Muscle of leg (tissue), 11 donors: ENCODE data around the gene SCGB1A1. TPM values are rescaled to one million over a fixed set of nuclear protein-coding genes. Genes with fewer than 3 reads are reported as not detected.

Source experiments
- DNase-seq: peaks from one replicate; pipeline ENCODE4 v3.0.0; 2013
- H3K27ac ChIP-seq: one replicate; pipeline ENCODE4 v1.5.1; 2013; ENCODE audit warnings: mild to moderate bottlenecking, low read length, control low read depth
- H3K27me3 ChIP-seq: one replicate; pipeline ENCODE4 v1.6.1; 2013; ENCODE audit warnings: low read length; ENCODE audit not compliant: control insufficient read depth, insufficient read depth
- H3K36me3 ChIP-seq: one replicate; pipeline ENCODE4 v1.6.1; 2013; ENCODE audit warnings: low read length; ENCODE audit not compliant: control insufficient read depth, insufficient read depth
- H3K4me1 ChIP-seq: one replicate; pipeline ENCODE4 v1.6.1; 2013; ENCODE audit warnings: low read length; ENCODE audit not compliant: control insufficient read depth, insufficient read depth
- H3K4me3 ChIP-seq: one replicate; pipeline ENCODE4 v1.5.1; 2013; ENCODE audit warnings: low read length, control low read depth
- H3K9me3 ChIP-seq: replicated peaks from 2 replicates; pipeline ENCODE4 v1.6.1; 2013; ENCODE audit warnings: low read depth, low read length; ENCODE audit not compliant: control insufficient read depth
- WGBS: methylation state at CpG from one replicate; pipeline ENCODE4 v1.1.5; 2013; ENCODE audit warnings: missing lambda C conversion rate; ENCODE audit not compliant: insufficient coverage; 5-methylcytosine and 5-hydroxymethylcytosine counted together
- polyA plus RNA-seq, 8 donors: library from polyadenylated mRNA; unstranded; fragments of 120-200 nt; gene quantifications; one replicate each; pipeline versions ENCODE4 v1.2.1 to v1.2.3, GENCODE V29; 2013; ENCODE audit warnings: inconsistent platforms in 1 of 8, low replicate concordance in 1 of 8; ENCODE audit not compliant: insufficient read length in 8 of 8, insufficient read depth in 1 of 8
- total RNA-seq: library from RNA; stranded (reverse); fragments of 120-200 nt; gene quantifications from one replicate; pipeline ENCODE4 v1.2.4, GENCODE V29; 2013

The SCGB1A1 gene
- total and polyA plus RNA-seq, 9 donors, result 1.7 TPM; not detected in 8

DNA sequence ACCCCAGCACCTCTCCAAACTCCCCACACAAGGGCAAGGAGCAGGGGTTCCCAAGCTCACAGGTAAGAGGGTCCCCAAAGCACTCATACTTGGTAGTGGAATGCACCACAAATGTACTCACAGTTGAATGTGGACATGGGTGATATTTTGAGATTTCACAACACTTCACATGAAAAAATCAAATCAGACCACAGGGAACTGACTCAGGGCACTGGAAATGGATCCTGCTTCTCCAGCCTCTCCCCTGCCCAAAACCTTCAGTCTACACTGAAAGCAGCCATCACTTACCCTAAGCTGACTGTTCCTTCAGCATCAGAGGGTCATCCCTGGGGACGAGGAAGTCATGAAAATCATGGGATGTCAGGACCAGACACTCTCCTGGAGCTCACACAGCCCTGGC lies 40.2 kb downstream of the SCGB1A1 start:
- no peaks in the 10 kb centered on the region for H3K36me3 ChIP-seq
- no peak for DNase-seq
- H3K27ac ChIP-seq, result no peak overlapping the region
- H3K4me1 ChIP-seq, result no peaks in the 10 kb centered on the region
- no peaks in the 10 kb centered on the region for H3K27me3 ChIP-seq
- peaks cover 2% of the 10 kb centered on the region for H3K9me3 ChIP-seq
- no CpG with 5 or more reads among the region's 1 CpG for WGBS
- H3K4me3 ChIP-seq, result no peak overlapping the region

DNA sequence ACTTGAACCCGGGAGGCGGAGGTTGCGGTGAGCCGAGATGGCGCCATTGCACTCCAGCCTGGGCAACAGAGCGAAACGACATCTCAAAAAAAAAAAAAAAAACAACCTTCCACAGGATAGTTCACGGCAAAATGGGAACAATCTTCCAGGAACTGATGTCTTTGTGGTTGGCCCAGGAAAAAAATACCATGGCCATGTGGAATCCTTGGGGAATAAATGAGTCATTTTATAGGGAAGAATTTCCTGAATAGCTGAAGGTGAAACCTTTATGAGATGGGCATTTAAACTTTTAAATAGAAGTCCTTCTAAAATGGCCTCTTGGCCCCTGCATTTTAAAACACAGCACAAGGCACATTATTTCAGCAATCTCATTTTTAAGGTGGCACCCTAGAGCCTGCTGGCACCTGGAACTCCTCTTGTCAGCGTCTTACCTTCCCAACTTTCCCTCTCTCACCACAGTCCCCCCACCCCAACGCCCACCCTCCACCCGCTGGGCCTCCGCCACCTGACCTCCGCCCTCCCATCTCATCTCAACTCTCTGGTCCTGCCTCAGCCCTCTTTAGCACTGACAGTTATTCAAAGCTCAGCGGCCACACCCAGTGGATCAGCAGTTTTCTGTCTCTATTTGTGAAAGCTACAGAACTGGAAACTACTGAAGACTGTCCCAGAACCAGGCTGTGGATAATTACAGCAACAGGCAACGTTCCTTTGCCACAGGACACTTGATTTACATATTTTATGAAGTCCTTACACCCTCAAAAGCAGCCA lies 43.1 kb downstream of the SCGB1A1 start:
- no peaks in the 10 kb centered on the region for H3K4me1 ChIP-seq
- DNase-seq, result peak; percentile 47
- no peaks in the 10 kb centered on the region for H3K36me3 ChIP-seq
- H3K4me3 ChIP-seq, result no peak overlapping the region
- no peak overlapping the region for H3K27ac ChIP-seq
- no peaks in the 10 kb centered on the region for H3K27me3 ChIP-seq
- no peaks in the 10 kb centered on the region for H3K9me3 ChIP-seq
- 46% methylated on average over 5 of the region's 15 CpGs for WGBS

DNA sequence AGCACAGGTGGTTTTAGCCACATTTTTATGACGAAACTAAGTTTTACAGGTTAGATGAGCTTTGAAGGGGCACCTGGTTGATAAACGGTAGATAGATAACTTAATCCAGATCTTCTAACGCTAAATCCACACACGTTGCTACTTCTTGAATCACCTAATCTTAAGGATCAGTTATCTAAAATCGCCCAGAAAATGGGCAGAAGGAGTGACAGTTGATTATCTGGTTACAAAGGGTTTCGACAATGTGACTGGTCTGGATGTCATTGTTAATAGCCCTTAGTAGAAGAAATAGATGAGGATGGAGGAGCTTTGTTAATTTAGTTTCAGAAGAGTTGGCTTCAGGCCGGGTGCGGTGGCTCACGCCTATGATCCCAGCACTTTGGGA lies 43.7 kb downstream of the SCGB1A1 start:
- Histone ChIP-seq H3K27me3 (no peaks in the 10 kb centered on the region), H3K9me3 (no peaks in the 10 kb centered on the region), H3K4me3 (no peak overlapping the region), H3K4me1 (no peaks in the 10 kb centered on the region), H3K36me3 (no peaks in the 10 kb centered on the region), H3K27ac (no peak overlapping the region)
- 79% methylated on average over 3 of the region's 9 CpGs for WGBS
- DNase-seq, result no peak

DNA sequence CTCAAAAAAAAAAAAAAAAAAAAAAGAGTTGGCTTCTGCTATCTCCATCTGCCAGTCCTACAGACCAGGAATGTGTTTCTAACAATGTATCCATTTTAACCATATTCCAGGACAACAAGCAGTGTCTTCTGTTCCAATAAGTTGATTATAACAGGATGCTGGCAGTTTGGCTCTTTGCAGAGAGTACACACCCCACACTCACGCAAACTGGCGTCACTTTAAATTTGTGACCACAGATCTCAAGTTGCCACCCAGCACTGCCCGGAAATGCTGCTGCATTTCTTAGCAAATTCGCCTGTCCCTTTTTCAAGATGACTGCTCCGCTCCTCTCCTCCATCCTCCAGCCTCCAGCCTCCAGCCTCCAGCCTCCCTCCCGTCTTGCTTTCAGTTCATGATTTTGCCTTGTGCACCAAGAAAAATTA lies 44.3 kb downstream of the SCGB1A1 start:
- H3K27ac ChIP-seq, result no peak overlapping the region
- H3K4me3 ChIP-seq, result no peak overlapping the region
- H3K4me1 ChIP-seq, result no peaks in the 10 kb centered on the region
- no peaks in the 10 kb centered on the region for H3K27me3 ChIP-seq
- H3K9me3 ChIP-seq, result no peaks in the 10 kb centered on the region
- WGBS, result 67% methylated on average over 6 of the region's 6 CpGs
- H3K36me3 ChIP-seq, result no peaks in the 10 kb centered on the region
- no peak for DNase-seq

DNA sequence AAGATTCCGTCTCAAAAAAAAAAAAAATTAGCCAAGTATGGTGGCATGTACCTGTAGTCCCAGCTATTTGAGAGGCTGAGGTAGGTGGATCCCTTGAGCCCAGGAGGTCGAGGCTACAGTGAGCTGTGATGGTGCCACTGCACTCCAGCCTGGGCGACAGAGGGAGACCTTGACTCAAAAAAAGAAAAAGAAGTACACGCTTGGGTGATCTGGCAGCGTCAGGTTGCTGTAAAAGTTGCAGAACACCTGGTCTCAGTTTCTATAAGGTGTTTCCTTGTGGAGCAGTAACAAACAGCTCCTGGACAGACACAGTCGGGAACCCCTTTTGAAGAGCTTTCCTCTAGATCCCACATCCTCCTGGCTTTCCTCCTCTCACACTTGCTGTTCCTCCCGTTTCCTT lies 45.8 kb downstream of the SCGB1A1 start:
- no peak overlapping the region for H3K27ac ChIP-seq
- no peaks in the 10 kb centered on the region for H3K4me1 ChIP-seq
- H3K36me3 ChIP-seq, result no peaks in the 10 kb centered on the region
- 66% methylated on average over 4 of the region's 7 CpGs for WGBS
- DNase-seq, result no peak
- no peaks in the 10 kb centered on the region for H3K27me3 ChIP-seq
- no peaks in the 10 kb centered on the region for H3K9me3 ChIP-seq
- H3K4me3 ChIP-seq, result no peak overlapping the region

DNA sequence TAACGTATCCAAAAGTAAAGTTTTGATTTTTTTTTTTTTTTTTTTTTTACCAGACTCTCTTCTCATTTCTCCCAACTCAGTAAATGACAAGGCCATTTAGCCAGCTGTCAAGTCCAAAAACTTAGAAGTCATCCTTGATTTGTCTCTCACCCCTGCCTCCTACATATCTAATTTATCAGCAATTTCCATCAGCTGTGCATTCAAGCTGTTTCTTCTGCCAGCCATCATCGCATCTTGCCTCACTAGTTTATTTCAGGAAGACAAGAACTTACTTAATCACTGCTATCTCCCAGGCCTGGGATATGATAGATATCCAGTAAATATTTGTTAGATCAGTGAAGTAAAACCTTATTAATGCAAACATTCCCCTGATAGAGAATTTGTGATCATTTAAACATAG lies 47.6 kb downstream of the SCGB1A1 start:
- no peaks in the 10 kb centered on the region for H3K36me3 ChIP-seq
- no peak overlapping the region for H3K4me3 ChIP-seq
- H3K27ac ChIP-seq, result no peak overlapping the region
- WGBS, result 60% methylated on average over 1 of the region's 2 CpGs
- no peaks in the 10 kb centered on the region for H3K4me1 ChIP-seq
- DNase-seq, result no peak
- no peaks in the 10 kb centered on the region for H3K9me3 ChIP-seq
- H3K27me3 ChIP-seq, result no peaks in the 10 kb centered on the region

DNA sequence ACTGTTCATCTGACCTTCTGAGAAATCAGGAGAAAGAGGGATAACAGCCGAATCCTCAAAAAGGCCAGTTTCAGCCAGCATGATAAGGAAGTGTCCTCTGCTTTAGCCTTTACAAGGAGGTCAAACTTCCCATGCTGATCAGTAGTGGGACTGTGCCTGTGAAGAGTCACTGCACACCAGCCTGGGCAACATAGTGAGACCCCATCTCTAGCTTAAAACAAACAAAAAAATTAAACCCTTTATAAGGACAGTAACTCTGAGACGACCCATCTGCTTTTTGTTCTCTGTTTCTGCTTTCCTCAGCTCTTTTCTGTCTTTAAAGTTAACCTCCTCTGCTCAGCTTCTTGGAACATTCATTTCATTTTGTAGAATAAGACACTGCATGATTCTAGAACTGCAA lies 49.7 kb downstream of the SCGB1A1 start:
- Histone ChIP-seq H3K4me3 (no peak overlapping the region), H3K9me3 (no peaks in the 10 kb centered on the region), H3K4me1 (no peaks in the 10 kb centered on the region), H3K27ac (no peak overlapping the region), H3K36me3 (no peaks in the 10 kb centered on the region), H3K27me3 (no peaks in the 10 kb centered on the region)
- 50% methylated on average over 1 of the region's 2 CpGs for WGBS
- no peak for DNase-seq

DNA sequence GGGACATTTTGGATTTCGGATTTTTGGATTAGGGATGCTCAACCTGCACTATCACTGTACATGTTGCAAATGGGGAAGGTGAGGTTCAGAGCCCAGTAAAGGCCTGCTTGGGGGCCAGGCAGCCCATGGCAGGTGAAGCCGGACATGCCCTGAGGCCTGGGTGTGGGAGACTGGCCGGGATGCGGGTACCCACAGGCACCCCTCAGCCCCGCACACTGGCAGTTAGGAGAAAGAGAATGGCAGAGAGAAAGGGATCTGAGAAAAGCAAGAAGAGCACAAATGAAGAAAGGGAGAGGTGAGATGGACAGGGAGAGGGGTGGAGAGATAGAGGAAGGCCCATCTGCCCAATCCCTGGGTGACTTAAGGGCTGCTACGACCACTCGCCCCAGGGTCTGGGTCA lies 52.8 kb downstream of the SCGB1A1 start:
- no peak for DNase-seq
- Histone ChIP-seq H3K9me3 (no peaks in the 10 kb centered on the region), H3K36me3 (no peaks in the 10 kb centered on the region), H3K27ac (no peak overlapping the region), H3K4me3 (no peak overlapping the region), H3K4me1 (no peaks in the 10 kb centered on the region), H3K27me3 (no peaks in the 10 kb centered on the region)
- 92% methylated on average over 6 of the region's 7 CpGs for WGBS

DNA sequence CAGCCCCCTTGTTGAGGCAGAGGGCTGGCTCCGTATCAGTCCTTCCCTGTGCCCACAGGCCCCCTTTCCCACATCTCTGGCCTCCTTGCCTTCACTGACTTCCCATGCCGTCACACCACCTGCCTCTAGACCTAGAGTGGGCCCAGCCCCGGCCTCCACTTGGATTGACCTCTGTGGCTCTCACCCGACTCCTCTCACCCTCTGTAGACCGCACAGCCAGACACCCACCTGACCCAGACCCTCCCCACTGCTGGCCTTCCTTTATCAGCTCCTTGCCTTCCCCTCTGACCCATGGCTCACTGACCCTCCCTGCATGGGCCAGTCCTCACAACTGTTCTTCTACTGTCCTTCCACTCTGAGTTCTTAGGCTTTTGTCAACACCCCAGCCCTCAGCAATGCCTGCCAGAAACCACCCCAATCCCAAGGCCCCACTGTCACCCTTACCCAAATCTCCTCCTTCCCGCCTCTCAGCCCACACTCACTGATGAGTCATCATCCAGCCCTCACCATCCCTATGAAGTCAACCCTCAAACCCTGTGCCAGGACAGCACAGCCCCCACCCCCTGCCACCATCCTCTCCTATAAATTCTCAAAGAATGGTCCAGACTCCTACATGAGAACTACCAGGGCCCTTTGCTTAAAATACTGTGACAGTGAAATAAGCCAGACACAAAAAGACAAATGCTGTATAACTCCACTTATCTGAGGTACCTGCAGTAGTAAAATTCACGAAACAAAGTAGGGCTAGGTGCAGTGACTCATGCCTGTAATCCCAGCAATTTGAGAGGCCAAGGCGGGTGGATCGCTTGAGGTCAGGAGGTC lies 53.4 kb downstream of the SCGB1A1 start:
- no peaks in the 10 kb centered on the region for H3K27me3 ChIP-seq
- DNase-seq, result no peak
- no peaks in the 10 kb centered on the region for H3K36me3 ChIP-seq
- H3K4me3 ChIP-seq, result no peak overlapping the region
- WGBS, result 81% methylated on average over 9 of the region's 9 CpGs
- no peaks in the 10 kb centered on the region for H3K4me1 ChIP-seq
- H3K27ac ChIP-seq, result no peak overlapping the region
- H3K9me3 ChIP-seq, result no peaks in the 10 kb centered on the region
